Breast epithelium (tissue), 4 donors: ENCODE data around the gene COL9A2. TPM values are rescaled to one million over a fixed set of nuclear protein-coding genes. Genes with fewer than 3 reads are reported as not detected.
"Not testable (repeated sequence)": the region's sequence is repeated elsewhere in the genome, so short reads cannot be mapped to it uniquely, and the experiment has no call there.

ENCODE experiments used
- DNase-seq, 2 donors: peaks; one replicate each; pipeline ENCODE4 v3.0.0-alpha.2; 2019; ENCODE audit warnings: low spot score in 2 of 2
- H3K27ac ChIP-seq, 2 donors: fragments of 200-600 bp; sonication (generic) in 1 of 2; one replicate each; pipeline ENCODE4 v1.5.1; 2016 to 2019; ENCODE audit warnings: mild to moderate bottlenecking in 1 of 2
- H3K27me3 ChIP-seq, 2 donors: fragments of 200-600 bp; sonication (generic) in 1 of 2; one replicate each; pipeline versions ENCODE4 v1.5.1 to v1.6.0; 2017 to 2019; ENCODE audit warnings: control low read depth in 1 of 2, mild to moderate bottlenecking in 1 of 2
- H3K36me3 ChIP-seq: fragments of 200-600 bp; one replicate; pipeline ENCODE4 v1.5.1; 2019
- H3K4me1 ChIP-seq, 2 donors: fragments of 200-600 bp; sonication (generic); one replicate each; pipeline ENCODE4 v1.5.1; 2016 to 2019; ENCODE audit warnings: control low read depth in 1 of 2
- H3K4me3 ChIP-seq, 3 donors: fragments of 200-600 bp; sonication (generic); 1 replicate in 2 of 3; 2 replicates in 1 of 3; pipeline ENCODE4 v1.5.1; 2016 to 2019; ENCODE audit warnings: mild to moderate bottlenecking in 3 of 3, moderate library complexity in 2 of 3
- H3K9me3 ChIP-seq, 2 donors: fragments of 200-600 bp; sonication (generic) in 1 of 2; one replicate each; pipeline ENCODE4 v1.5.1; 2016 to 2019; ENCODE audit warnings: control low read depth in 1 of 2
- CTCF ChIP-seq, 3 donors: fragments of 450-650 bp; IDR thresholded peaks; one replicate each; pipeline ENCODE4 v1.5.1; 2016 to 2017; ENCODE audit warnings: antibody characterized with exemption in 3 of 3, mild to moderate bottlenecking in 3 of 3, moderate library complexity in 3 of 3
- POLR2A ChIP-seq: fragments of 450-650 bp; IDR thresholded peaks from one replicate; pipeline ENCODE4 v1.6.1; 2016; ENCODE audit warnings: antibody characterized with exemption, mild to moderate bottlenecking, moderate library complexity
- POLR2AphosphoS5 ChIP-seq, 3 donors: sonication (generic); formaldehyde crosslinking; IDR thresholded peaks; one replicate each; pipeline ENCODE4 v1.6.1; 2017; ENCODE audit warnings: antibody characterized with exemption in 3 of 3
- intact Hi-C: fragments of 100-400 bp; cut with DNase I; formaldehyde crosslinking; loops from one replicate; pipeline ENCODE4 v1.15.1; 2023; ENCODE audit warnings: low total_unique reads
- total RNA-seq, 3 donors: library from RNA; depleted of rRNA; stranded (reverse); fragments of >200 nt; gene quantifications; one replicate each; pipeline ENCODE4 v1.1.0, GENCODE V29; 2016

COL9A2 gene
- total RNA-seq, 3 donors from 2014 or later = 1.4 to 22.0 (median 11.4) TPM

- Histone ChIP-seq H3K27ac (no peak overlapping the region), H3K27me3 (no peaks in the 10 kb centered on the region), H3K36me3 (no peaks in the 10 kb centered on the region), H3K4me3 (no peak overlapping the region), H3K9me3 (no peaks in the 10 kb centered on the region), H3K4me1 (no peaks in the 10 kb centered on the region)
- no peak for DNase-seq
- no peak for TF ChIP-seq POLR2A
- TF ChIP-seq POLR2AphosphoS5 (IDR thresholded peaks at IDR 0.05) = no peak
- no peak for TF ChIP-seq CTCF (IDR thresholded peaks at IDR 0.05)
- intact Hi-C loops = no loop called here
Measured at GRCh38 chr1:40350391-40350790, 33.3 kb upstream of the COL9A2 start.

- Histone ChIP-seq H3K36me3 (no peaks in the 10 kb centered on the region), H3K27me3 (no peaks in the 10 kb centered on the region), H3K9me3 (no peaks in the 10 kb centered on the region), H3K4me3 (no peak overlapping the region), H3K27ac (no peak overlapping the region), H3K4me1 (no peaks in the 10 kb centered on the region)
- peak in 1 of 2 donors; percentile 27 for DNase-seq
- intact Hi-C loops = no loop called here
- no peak for TF ChIP-seq POLR2AphosphoS5 (IDR thresholded peaks at IDR 0.05)
- TF ChIP-seq CTCF (IDR thresholded peaks at IDR 0.05) = no peak
- no peak for TF ChIP-seq POLR2A
Measured at GRCh38 chr1:40344597-40344996, 27.5 kb upstream of the COL9A2 start.

- H3K27me3 ChIP-seq, H3K4me3 ChIP-seq, DNase-seq, H3K9me3 ChIP-seq, H3K36me3 ChIP-seq, H3K4me1 ChIP-seq, intact Hi-C loops, H3K27ac ChIP-seq: not testable (repeated sequence)
Measured at GRCh38 chr1:40342381-40342717, 25.3 kb upstream of the COL9A2 start.

- H3K9me3 ChIP-seq = no peaks in the 10 kb centered on the region
- intact Hi-C loops = no loop called here
Measured at GRCh38 chr1:40341491-40342380, 24.6 kb upstream of the COL9A2 start.

GRCh38 chr1:40339420-40340323 is 22.6 kb upstream of the COL9A2 start:
- no peaks in the 10 kb centered on the region for H3K36me3 ChIP-seq
- intact Hi-C loops = no loop called here
- no peaks in the 10 kb centered on the region for H3K4me1 ChIP-seq
- H3K9me3 ChIP-seq = no peaks in the 10 kb centered on the region
- H3K4me3 ChIP-seq = peak overlapping the region in 1 of 3 donors; percentile 29
- H3K27ac ChIP-seq = peak overlapping the region in 1 of 2 donors; percentile 5
- no peaks in the 10 kb centered on the region for H3K27me3 ChIP-seq
- DNase-seq = no peak
- no peak for TF ChIP-seq CTCF (IDR thresholded peaks at IDR 0.05)
- no peak for TF ChIP-seq POLR2AphosphoS5 (IDR thresholded peaks at IDR 0.05)

More at GRCh38 chr1:40341491-40342380, 24.6 kb upstream of the COL9A2 start:
- TF ChIP-seq POLR2AphosphoS5 (IDR thresholded peaks at IDR 0.05) = no peak
- TF ChIP-seq CTCF (IDR thresholded peaks at IDR 0.05) = no peak
- no peak for TF ChIP-seq POLR2A
- no peak overlapping the region for H3K27ac ChIP-seq
- no peaks in the 10 kb centered on the region for H3K4me1 ChIP-seq
- no peaks in the 10 kb centered on the region for H3K27me3 ChIP-seq
- no peak for DNase-seq
- H3K4me3 ChIP-seq = no peak overlapping the region
- no peaks in the 10 kb centered on the region for H3K36me3 ChIP-seq
